H9 (cell line): ENCODE data around the gene TMEM200A. TPM values are rescaled to one million over a fixed set of nuclear protein-coding genes. Genes with fewer than 3 reads are reported as not detected.
A peak's percentile ranks its signal among the peaks of the same experiment; 100 is the strongest.

Experiments used
- DNase-seq: peaks from one replicate; pipeline ENCODE4 v3.0.0-alpha.2; 2017
- H2AFZ ChIP-seq: one replicate; pipeline ENCODE4 v1.6.1; 2013; ENCODE audit warnings: mild to moderate bottlenecking, low read length, control low read depth, moderate library complexity
- H2AK5ac ChIP-seq: 2 replicates; pipeline ENCODE4 v1.6.1; 2013; ENCODE audit warnings: low read length, control low read depth, mixed read lengths; ENCODE audit not compliant: insufficient read length
- H2BK120ac ChIP-seq: one replicate; pipeline ENCODE4 v1.6.1; 2013; ENCODE audit warnings: low read depth, mild to moderate bottlenecking, low read length, control low read depth, inconsistent platforms; ENCODE audit not compliant: poor library complexity, severe bottlenecking
- H2BK12ac ChIP-seq: 2 replicates; pipeline ENCODE4 v1.6.1; 2013; ENCODE audit warnings: low read length, control low read depth, mixed read lengths, low read depth; ENCODE audit not compliant: insufficient read length
- H2BK15ac ChIP-seq: 2 replicates; pipeline ENCODE4 v1.6.1; 2013; ENCODE audit warnings: low read depth, low read length, control low read depth
- H2BK20ac ChIP-seq: one replicate; pipeline ENCODE4 v1.6.1; 2013; ENCODE audit warnings: low read depth, mild to moderate bottlenecking, low read length, control low read depth, inconsistent platforms; ENCODE audit not compliant: poor library complexity, severe bottlenecking
- H2BK5ac ChIP-seq: 2 replicates; pipeline ENCODE4 v1.6.1; 2013; ENCODE audit warnings: low read length, control low read depth, mixed read lengths; ENCODE audit not compliant: insufficient read length
- H3K14ac ChIP-seq: 2 replicates; pipeline ENCODE4 v1.6.1; 2013; ENCODE audit warnings: low read length, control low read depth; ENCODE audit not compliant: insufficient read depth
- H3K18ac ChIP-seq: 2 replicates; pipeline ENCODE4 v1.6.1; 2013; ENCODE audit warnings: low read depth, mild to moderate bottlenecking, mixed read lengths, low read length, control low read depth; ENCODE audit not compliant: insufficient read length
- H3K23ac ChIP-seq: 2 replicates; pipeline ENCODE4 v1.6.1; 2013; ENCODE audit warnings: low read length, control low read depth, mixed read lengths, low read depth; ENCODE audit not compliant: insufficient read length
- H3K23me2 ChIP-seq: 2 replicates; pipeline ENCODE4 v1.6.1; 2013; ENCODE audit warnings: low read depth, mild to moderate bottlenecking, mixed read lengths, low read length, control low read depth; ENCODE audit not compliant: insufficient read length, poor library complexity, severe bottlenecking
- H3K27ac ChIP-seq: 2 replicates; pipeline ENCODE4 v1.5.1; 2013; ENCODE audit warnings: low read length, control low read depth, mixed read lengths, low read depth; ENCODE audit not compliant: insufficient read length
- H3K27me3 ChIP-seq: 2 replicates; pipeline ENCODE4 v1.6.1; 2013; ENCODE audit warnings: low read length, control low read depth, inconsistent platforms; ENCODE audit not compliant: insufficient read depth
- H3K4ac ChIP-seq: 2 replicates; pipeline ENCODE4 v1.6.1; 2013; ENCODE audit warnings: low read depth, mild to moderate bottlenecking, control low read depth, inconsistent platforms, low read length, moderate library complexity
- H3K4me1 ChIP-seq: 2 replicates; pipeline ENCODE4 v1.6.1; 2013; ENCODE audit warnings: low read length, control low read depth, inconsistent platforms; ENCODE audit not compliant: insufficient read depth
- H3K4me2 ChIP-seq: 2 replicates; pipeline ENCODE4 v1.6.1; 2013; ENCODE audit warnings: low read length, control low read depth, mixed read lengths; ENCODE audit not compliant: insufficient read length, insufficient read depth
- H3K56ac ChIP-seq: 2 replicates; pipeline ENCODE4 v1.6.1; 2013; ENCODE audit warnings: low read depth, mild to moderate bottlenecking, mixed read lengths, low read length, control low read depth; ENCODE audit not compliant: insufficient read length
- H3K79me1 ChIP-seq: 2 replicates; pipeline ENCODE4 v1.6.1; 2013; ENCODE audit warnings: low read depth, mild to moderate bottlenecking, moderate library complexity, low read length, control low read depth, inconsistent platforms; ENCODE audit not compliant: insufficient read depth, poor library complexity, severe bottlenecking
- H3K79me2 ChIP-seq: 2 replicates; pipeline ENCODE4 v1.6.1; 2013; ENCODE audit warnings: low read length, control low read depth, inconsistent platforms; ENCODE audit not compliant: insufficient read depth
- H3K9ac ChIP-seq: 2 replicates; pipeline ENCODE4 v1.6.1; 2013; ENCODE audit warnings: low read length, control low read depth, mixed read lengths; ENCODE audit not compliant: insufficient read length; ENCODE audit errors: extremely low read depth
- H3K9me3 ChIP-seq: one replicate; pipeline ENCODE4 v1.6.1; 2013; ENCODE audit warnings: low read depth, low read length, inconsistent platforms; ENCODE audit not compliant: control insufficient read depth
- H3T11ph ChIP-seq: one replicate; pipeline ENCODE4 v1.6.1; 2013; ENCODE audit warnings: mild to moderate bottlenecking, low read length, control low read depth, inconsistent platforms
- H4K20me1 ChIP-seq: one replicate; pipeline ENCODE4 v1.6.1; 2013; ENCODE audit not compliant: control insufficient read depth, insufficient read length, insufficient read depth
- H4K5ac ChIP-seq: 2 replicates; pipeline ENCODE4 v1.6.1; 2013; ENCODE audit warnings: low read depth, mild to moderate bottlenecking, mixed read lengths, low read length, control low read depth; ENCODE audit not compliant: insufficient read length
- H4K8ac ChIP-seq: replicated peaks from 2 replicates; pipeline ENCODE4 v1.6.1; 2013; ENCODE audit warnings: low read length, control low read depth, mixed read lengths, low read depth; ENCODE audit not compliant: insufficient read length
- H4K91ac ChIP-seq: 2 replicates; pipeline ENCODE4 v1.6.1; 2013; ENCODE audit warnings: low read depth, mild to moderate bottlenecking, moderate library complexity, mixed read lengths, low read length, control low read depth; ENCODE audit not compliant: insufficient read length
- H3K27ac Mint-ChIP-seq, 3 experiments: 2 replicates in 2 of 3; 3 replicates in 1 of 3; pipeline ENCODE4 v1.8.0; 2020 to 2021; ENCODE audit warnings: mixed read lengths in 3 of 3, mild to moderate bottlenecking in 1 of 3, moderate library complexity in 1 of 3
- H3K27me3 Mint-ChIP-seq: 2 replicates; pipeline ENCODE4 v1.8.0; 2021; ENCODE audit warnings: low read depth, mild to moderate bottlenecking, moderate library complexity, mixed read lengths
- H3K36me3 Mint-ChIP-seq, 3 experiments: 2 replicates in 2 of 3; 3 replicates in 1 of 3; pipeline ENCODE4 v1.8.0; 2020 to 2021; ENCODE audit warnings: low read depth in 3 of 3, mixed read lengths in 3 of 3; ENCODE audit not compliant: insufficient read depth in 1 of 3
- H3K4me1 Mint-ChIP-seq, 2 experiments: 2 replicates each; pipeline ENCODE4 v1.8.0; 2020; ENCODE audit warnings: mixed read lengths in 2 of 2
- H3K4me3 Mint-ChIP-seq, 2 experiments: 2 replicates in 1 of 2; 3 replicates in 1 of 2; pipeline ENCODE4 v1.8.0; 2020 to 2021; ENCODE audit warnings: mild to moderate bottlenecking in 2 of 2, mixed read lengths in 2 of 2, moderate library complexity in 1 of 2
- H3K9me3 Mint-ChIP-seq, 2 experiments: 2 replicates in 1 of 2; 3 replicates in 1 of 2; pipeline ENCODE4 v1.8.0; 2020; ENCODE audit warnings: mild to moderate bottlenecking in 2 of 2, mixed read lengths in 2 of 2, moderate library complexity in 1 of 2
- CTCF ChIP-seq: fragments of 200-600 bp; sonication (generic); conservative IDR thresholded peaks from 3 replicates; pipeline ENCODE4 v1.8.0; 2021; ENCODE audit warnings: antibody characterized with exemption, mild to moderate bottlenecking
- WGBS: extraction: QIAGEN DNeasy Blood & Tissue Kit; methylation state at CpG from one replicate; pipeline ENCODE4 v1.1.7; 2013; ENCODE audit warnings: missing lambda C conversion rate, low lambda C conversion rate, mixed read lengths; ENCODE audit not compliant: insufficient read length; ENCODE audit errors: extremely low coverage; 5-methylcytosine and 5-hydroxymethylcytosine counted together
- total RNA-seq: library from RNA; stranded (reverse); gene quantifications from 2 replicates; pipeline ENCODE4 v1.2.1, GENCODE V29; 2021

Gene TMEM200A
- total RNA-seq, 1 experiment from 2014 or later, result 6.1 TPM

DNA sequence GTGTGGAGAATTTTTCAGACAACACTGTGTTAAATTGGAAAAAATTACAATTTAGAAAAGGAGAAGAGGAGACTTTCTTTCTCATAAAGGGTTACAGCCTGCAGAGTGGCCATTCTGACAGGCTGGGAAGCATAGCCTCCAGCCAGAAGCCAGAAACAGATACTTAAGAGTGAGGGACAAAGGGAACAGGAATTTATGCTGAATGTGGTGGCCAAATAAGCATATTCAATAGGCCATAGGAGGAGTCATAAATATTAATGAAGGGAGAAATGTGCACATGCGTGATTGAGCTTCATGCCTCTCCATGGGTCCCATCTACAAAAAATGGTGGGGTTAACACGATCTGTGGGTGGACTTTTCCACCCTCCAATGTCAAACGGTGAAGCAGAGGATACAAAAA, 13.4 kb downstream of the TMEM200A start:
- H3K79me2 ChIP-seq, result 0 out of 2 replicates have a peak, but pooled peaks cover 2% of the 10 kb centered on the region
- Mint-ChIP-seq H3K4me1 (peaks cover 28 to 33% of the 10 kb centered on the region in 2 experiments), H3K36me3 (peaks cover 0 to 5% (median 0%) of the 10 kb centered on the region in 3 experiments; a peak in 2 of 7 replicates), H3K27ac (peak overlapping the region in 2 of 3 experiments; percentile 0 to 9; a peak in 2 of 7 replicates), H3K27me3 (no peaks in the 10 kb centered on the region), H3K4me3 (no peak overlapping the region; a peak in 1 of 5 replicates), H3K9me3 (no peaks in the 10 kb centered on the region; a peak in 1 of 5 replicates)
- H3K56ac ChIP-seq, result no peak overlapping the region
- no peaks in the 10 kb centered on the region for H3K27me3 ChIP-seq
- H3K18ac ChIP-seq, result no peak overlapping the region
- no peak overlapping the region for H2AFZ ChIP-seq
- H3K79me1 ChIP-seq, result no peaks in the 10 kb centered on the region
- no peak overlapping the region for H2BK12ac ChIP-seq
- no peak overlapping the region for H4K91ac ChIP-seq
- DNase-seq, result no peak
- H3T11ph ChIP-seq, result no peak overlapping the region
- H3K4me1 ChIP-seq, result no peaks in the 10 kb centered on the region; the same call in 1 of the 2 replicates
- no CpG with 5 or more reads among the region's 3 CpGs for WGBS
- no peak for TF ChIP-seq CTCF
- H3K14ac ChIP-seq, result no peak overlapping the region
- no peak overlapping the region for H4K8ac ChIP-seq
- no peak overlapping the region for H4K5ac ChIP-seq
- H2BK120ac ChIP-seq, result no peak overlapping the region
- H2BK20ac ChIP-seq, result no peak overlapping the region
- no peaks in the 10 kb centered on the region for H3K9me3 ChIP-seq
- H3K27ac ChIP-seq, result no peak overlapping the region
- H3K23ac ChIP-seq, result no peak overlapping the region
- H2AK5ac ChIP-seq, result no peak overlapping the region
- H4K20me1 ChIP-seq, result no peaks in the 10 kb centered on the region
- no peak overlapping the region for H3K4ac ChIP-seq
- H3K4me2 ChIP-seq, result no peak overlapping the region
- H3K9ac ChIP-seq, result no peak overlapping the region
- no peak overlapping the region for H2BK15ac ChIP-seq
- H2BK5ac ChIP-seq, result no peak overlapping the region
- H3K23me2 ChIP-seq, result no peaks in the 10 kb centered on the region
